Measurements from ENCODE around the gene GALNT9.

DNA sequence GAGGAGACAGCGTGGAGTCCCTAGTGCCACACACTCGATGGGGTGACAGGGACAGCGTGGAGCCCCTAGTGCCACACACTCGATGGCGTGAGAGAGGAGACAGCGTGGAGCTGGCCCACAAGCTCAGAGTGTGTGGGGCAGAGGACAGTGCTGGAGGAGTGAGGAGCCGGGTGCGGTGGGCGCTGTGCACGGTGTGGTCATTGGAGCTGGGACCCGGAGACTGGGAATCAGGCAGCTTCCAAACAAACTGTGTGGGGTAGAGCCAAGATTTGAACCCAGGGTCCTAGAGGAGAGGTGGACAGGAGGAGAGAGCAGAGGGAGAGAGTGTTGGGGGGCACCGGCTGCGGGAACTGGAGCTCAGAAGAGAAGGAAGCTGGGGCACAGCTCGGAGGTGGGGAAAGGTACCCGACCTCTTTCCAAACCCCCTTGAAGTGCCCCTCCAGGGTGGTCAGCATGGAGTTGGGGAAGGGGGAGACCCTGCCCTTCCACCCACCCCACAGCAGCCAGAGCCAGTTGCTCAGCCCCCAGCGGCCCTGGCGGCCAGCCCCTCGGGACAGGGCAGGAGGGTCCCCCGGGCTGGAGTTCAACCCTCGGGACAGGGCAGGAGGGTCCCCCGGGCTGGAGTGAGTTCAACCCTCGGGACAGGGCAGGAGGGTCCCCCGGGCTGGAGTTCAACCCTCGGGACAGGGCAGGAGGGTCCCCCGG, 94.1 kb downstream of the GALNT9 start:
- no peak for TF ChIP-seq CTCF (IDR thresholded peaks at IDR 0.05)
- TF ChIP-seq POLR2A (IDR thresholded peaks at IDR 0.05): no peak
